Measurements from ENCODE around the gene KMT2A.

DNA sequence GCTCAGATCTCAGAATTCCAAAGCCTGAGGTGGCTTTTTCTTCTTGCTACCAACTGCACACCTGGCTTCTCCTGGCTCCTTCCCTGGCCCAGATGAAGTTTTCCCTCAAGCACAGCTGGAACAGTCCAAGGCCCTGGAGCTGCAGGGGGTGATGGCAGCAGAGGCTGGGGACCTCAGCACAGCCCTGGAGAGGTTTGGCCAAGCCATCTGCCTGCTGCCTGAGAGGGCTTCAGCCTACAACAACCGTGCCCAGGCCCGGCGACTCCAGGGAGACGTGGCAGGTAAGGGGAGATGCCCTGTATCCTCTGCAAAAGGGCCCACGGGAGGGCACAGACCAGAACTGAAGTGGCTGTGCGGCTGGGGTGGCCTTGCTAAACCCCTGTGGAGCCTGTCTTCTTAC, 92.2 kb downstream of the KMT2A start:
- no peak for TF ChIP-seq TAF1 (IDR thresholded peaks at IDR 0.05; ENCODE audit: low read depth)
- TF ChIP-seq TEAD4 (IDR thresholded peaks at IDR 0.05) = no peak

Measured in Ishikawa (cell line).